GM19372 (cell line): ENCODE data around the gene SLC24A3.
"Not testable (repeated sequence)": the region's sequence is repeated elsewhere in the genome, so short reads cannot be mapped to it uniquely, and the experiment has no call there.

Experiments used
- ATAC-seq: cut with Tn5 transposase; IDR thresholded peaks from one replicate; pipeline ENCODE4 v1.9.1; 2021; ENCODE audit warnings: mild to moderate bottlenecking, low read depth, moderate library complexity; ENCODE audit not compliant: unreplicated experiment

Gene SLC24A3

GRCh38 chr20:19747903-19748302, 535.5 kb downstream of the SLC24A3 start:
- no peak for ATAC-seq

- no peak for ATAC-seq
Observed at GRCh38 chr20:19748681-19749080, 536.2 kb downstream of the SLC24A3 start.

GRCh38 chr20:19749618-19750071, 537.2 kb downstream of the SLC24A3 start:
- no peak for ATAC-seq

DNA sequence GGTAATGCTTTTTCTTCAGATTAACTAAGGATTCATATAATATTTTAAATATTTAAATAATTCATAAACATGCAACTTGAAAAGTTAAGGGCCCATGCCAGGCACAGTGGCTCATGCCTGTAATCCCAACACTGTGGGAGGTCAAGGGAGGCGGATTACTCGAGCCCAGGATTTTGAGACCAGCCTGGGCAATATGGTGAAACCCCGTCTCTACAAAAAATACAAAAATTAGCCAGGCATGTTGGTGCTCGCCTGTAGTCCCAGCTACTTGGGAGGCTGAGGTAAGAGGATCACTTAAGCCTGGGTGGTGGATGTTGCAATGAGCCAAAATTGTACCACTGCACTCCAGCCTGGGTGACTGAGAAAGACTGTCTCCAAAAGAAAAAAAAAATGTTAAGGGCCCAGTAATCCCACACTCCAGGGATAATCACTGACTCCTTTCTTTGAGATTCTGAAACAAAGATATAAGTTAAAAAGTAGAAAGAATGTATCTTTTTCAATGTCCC, 537.7 kb downstream of the SLC24A3 start:
- ATAC-seq, result no peak

GRCh38 chr20:19750907-19751636, 538.6 kb downstream of the SLC24A3 start:
- no peak for ATAC-seq

DNA sequence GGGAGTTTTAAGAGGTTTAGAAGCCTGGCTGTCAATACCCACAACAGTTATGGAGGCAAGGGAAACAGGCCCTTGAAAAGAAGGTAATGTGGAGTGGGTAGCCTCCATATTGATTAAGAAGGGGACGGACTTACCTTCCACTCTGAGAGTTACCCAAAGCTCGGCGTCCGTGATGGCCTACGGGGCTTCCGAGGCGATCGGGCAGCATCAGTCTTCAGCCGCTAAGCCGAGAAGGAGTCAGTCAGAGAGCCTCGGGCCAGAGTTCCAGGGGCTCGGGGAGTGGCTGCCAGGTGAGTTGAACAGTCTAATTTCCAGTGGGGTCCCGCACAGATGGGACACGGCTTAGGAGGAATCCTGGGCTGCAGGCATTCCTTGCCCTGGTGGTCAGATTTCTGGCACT, 541.8 kb downstream of the SLC24A3 start:
- not testable (repeated sequence) for ATAC-seq

DNA sequence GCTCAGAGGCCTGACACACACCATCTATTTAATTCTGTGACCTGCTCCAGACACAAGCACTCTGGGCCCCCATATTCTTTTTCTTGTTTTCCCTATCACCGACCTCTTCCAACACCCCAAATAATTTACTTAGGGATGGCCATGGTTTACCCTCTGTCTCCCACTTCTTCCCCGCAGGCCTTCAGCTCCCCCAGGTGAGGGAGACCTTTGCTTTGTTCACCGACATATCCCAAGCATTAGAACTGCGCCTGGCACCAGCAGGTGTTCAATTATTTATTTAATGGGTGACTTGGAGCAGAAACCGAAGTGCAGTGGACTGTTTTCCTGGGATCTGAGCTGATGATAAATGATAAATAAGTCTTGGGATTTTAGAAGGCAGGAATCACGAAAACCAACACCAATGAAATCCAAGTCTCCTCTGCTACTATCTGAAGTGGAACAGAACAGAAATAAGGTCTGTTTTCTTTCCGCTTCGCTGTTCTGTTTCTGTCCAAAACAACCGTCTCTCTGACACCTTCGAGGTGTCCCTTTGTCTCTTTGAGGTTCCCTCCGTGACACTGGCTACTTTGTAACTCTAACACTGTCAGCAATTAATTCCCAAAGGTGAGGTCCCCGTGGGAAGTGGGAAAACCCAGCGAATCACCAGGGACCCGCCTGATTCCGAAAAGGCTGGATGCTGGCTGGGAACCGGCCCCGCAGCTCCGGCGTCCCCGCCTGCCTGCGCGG, 544.5 kb downstream of the SLC24A3 start:
- ATAC-seq, result no peak

- no peak for ATAC-seq
Observed at GRCh38 chr20:19757487-19758132, 545.2 kb downstream of the SLC24A3 start.

GRCh38 chr20:19758133-19758500, 545.7 kb downstream of the SLC24A3 start, which contains the start of gene RIN2:
TSS of gene RIN2 (plus strand) at chr20:19758258. CDS start at chr20:19889602, 131,344 bp downstream.
- no peak for ATAC-seq

DNA sequence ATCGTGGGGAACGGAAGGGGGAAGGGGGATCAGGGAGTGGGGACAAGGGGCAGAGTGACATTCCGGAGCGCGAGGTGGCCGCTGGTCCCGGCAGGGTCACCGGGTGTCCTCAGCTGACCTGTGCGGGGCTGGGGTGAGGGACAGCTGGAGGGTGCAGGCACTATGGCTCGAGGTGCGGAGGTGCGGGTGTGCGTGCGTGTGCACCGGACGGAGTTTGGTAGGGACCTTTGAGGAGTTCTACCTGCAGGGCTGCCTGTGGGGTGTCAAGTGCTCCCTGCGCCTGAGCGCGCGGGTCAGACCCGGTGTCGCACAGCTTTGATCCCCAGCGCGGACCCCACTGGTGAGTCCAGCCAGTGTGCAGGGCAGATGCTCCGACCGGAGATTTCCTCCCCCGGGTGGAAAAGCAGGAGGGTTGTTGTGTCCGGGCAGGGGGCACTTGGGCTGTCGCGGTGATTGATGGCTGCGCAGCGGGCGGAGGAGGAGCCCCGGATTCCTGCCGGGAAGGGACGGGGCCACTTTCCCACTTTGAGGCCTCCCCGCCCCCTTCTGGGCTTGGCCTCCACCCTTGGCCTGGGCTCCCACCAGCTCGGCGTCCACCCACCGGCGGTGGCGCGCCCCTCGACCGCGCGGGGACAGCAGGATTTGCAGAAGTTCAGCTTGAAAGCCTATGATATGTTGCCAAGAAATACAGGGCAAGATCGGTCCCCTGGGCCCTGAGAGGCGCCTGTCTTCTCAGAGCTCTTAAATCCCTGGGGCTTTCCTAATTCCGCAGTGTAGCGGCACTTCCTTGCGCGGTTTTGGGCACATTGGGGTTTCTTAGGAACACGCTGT, 546.3 kb downstream of the SLC24A3 start:
- ATAC-seq, result no peak

DNA sequence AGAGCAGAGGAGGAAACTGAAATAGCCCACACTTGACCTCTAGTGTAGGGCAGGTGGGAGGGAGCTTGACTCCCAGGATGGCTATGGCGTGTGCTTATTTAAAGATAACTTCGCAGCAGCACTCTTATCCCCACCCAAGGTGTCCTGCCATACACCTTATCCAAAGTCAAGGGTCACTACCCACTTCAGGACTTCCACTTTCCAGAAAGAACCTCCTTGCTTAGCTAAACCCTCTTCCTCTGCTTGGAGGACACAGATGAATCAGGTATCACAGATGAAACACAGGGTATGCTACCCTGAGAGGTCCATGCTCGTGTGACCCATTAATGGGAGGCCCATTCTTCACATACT, 547.9 kb downstream of the SLC24A3 start:
- no peak for ATAC-seq

- ATAC-seq, result no peak
Observed at GRCh38 chr20:19761326-19761725, 548.9 kb downstream of the SLC24A3 start.

- ATAC-seq, result no peak
Observed at GRCh38 chr20:19761841-19762240, 549.4 kb downstream of the SLC24A3 start.

GRCh38 chr20:19764207-19764606, 551.8 kb downstream of the SLC24A3 start:
- no peak for ATAC-seq

DNA sequence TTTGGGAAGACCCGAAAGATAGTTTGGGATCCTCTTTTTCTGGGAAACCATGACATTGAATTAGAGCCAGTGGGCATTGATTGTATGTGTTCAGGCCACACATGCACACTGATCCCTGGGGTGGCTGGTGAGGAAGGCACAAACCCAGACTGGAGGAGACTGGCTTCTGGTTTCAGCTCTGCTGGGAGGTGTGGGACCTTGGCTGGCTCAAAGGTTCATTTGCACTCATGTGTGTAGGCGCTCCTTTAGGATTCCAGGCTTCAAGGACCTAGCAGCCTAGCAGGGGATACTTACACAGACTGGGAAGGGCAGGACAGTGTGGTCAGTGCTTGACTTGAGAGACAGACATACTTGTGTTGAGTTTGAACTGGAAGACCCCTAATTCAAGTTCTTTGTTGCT, 552.8 kb downstream of the SLC24A3 start:
- no peak for ATAC-seq

DNA sequence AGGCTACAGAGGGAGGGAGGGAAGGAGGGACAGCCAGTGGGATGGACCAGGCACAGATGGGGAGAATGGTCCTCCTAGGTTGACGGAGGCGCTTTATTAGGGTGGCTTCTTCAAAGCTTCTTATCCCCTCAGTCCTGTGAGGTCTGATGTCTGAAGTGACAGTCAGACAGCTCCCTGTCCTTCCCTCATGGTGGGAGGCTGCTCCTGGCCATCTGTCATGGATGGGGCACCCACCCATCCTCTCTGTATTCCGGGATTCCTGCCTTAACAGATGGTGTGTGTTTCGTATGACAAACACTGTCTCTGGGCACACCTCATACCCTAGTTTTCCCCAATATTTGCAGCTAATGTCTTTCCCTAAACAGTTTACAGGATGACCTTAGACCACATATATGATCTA, 553.5 kb downstream of the SLC24A3 start:
- ATAC-seq, result no peak

DNA sequence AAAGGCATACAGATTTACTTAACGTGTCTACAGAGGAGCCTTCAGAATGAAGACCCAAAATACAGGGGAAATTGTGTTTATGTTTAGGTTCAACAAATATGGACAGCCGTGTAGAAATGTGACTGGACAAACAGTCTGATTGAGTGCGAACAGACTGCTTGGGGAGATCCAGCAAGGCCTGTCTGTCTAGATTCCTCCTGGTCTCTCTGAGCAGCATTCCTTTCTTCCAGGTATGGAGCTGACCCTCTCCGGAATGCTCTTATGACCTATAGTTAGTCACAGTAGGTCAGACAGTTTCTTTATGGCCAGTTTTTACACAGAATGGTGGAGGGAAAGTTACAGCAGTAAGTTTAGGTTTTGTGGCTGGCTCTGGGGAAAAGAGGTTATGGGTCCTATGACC, 554.6 kb downstream of the SLC24A3 start:
- ATAC-seq, result no peak

DNA sequence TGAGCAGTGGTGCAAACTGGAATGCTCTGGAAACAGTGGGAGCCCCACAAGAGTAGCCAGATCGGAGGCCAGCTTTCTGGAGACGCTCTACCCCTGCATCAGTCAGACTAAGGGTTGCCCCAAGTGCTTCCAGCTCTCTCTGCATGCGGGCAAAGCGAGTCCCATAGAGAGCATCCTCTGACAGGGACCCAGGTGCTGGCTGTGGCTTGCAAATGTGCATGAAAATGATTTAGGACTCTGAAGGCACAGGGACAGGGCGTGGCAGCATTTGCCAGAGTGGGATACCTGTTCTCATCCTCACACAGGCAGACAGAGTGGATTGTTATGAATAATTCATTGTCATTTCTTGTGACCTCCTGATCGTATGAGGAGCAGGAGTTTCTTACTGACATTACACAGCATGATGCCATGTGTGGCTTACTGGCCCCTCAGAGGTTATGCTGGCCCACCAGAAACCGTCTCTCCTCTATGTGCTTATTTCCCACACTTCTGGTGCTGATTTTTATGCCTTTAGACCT, 555.9 kb downstream of the SLC24A3 start:
- ATAC-seq, result no peak

GRCh38 chr20:19769507-19769906, 557.1 kb downstream of the SLC24A3 start:
- no peak for ATAC-seq

DNA sequence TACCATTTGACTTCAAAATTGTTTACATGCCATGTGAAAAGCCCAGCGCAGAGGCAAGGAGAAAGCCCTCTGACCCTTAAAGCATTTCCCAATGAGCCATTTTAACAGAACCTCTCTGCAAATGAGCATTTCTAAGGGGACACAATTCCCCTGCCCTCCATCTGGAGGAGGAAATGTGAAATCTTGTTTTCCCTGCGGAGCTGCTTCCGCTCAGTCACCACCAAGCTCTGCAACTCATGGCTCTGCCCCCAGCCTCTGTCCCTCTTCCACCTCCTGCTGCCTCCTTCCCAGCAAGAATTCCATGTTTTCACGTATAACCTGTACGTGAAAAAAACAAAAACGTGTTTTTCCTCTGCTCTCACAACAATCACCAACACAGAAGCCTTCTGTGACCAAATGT, 557.9 kb downstream of the SLC24A3 start:
- ATAC-seq, result no peak
